H9 (cell line): ENCODE measurements around the gene ARPC1A. TPM values are rescaled to one million over a fixed set of nuclear protein-coding genes. Genes with fewer than 3 reads are reported as not detected.
A peak's percentile ranks its signal among the peaks of the same experiment; 100 is the strongest.

Experiments
- DNase-seq: peaks from one replicate; pipeline ENCODE4 v3.0.0-alpha.2; 2017
- H2AFZ ChIP-seq: one replicate; pipeline ENCODE4 v1.6.1; 2013; ENCODE audit warnings: mild to moderate bottlenecking, low read length, control low read depth, moderate library complexity
- H2AK5ac ChIP-seq: 2 replicates; pipeline ENCODE4 v1.6.1; 2013; ENCODE audit warnings: low read length, control low read depth, mixed read lengths; ENCODE audit not compliant: insufficient read length
- H2BK120ac ChIP-seq: one replicate; pipeline ENCODE4 v1.6.1; 2013; ENCODE audit warnings: low read depth, mild to moderate bottlenecking, low read length, control low read depth, inconsistent platforms; ENCODE audit not compliant: poor library complexity, severe bottlenecking
- H2BK12ac ChIP-seq: 2 replicates; pipeline ENCODE4 v1.6.1; 2013; ENCODE audit warnings: low read length, control low read depth, mixed read lengths, low read depth; ENCODE audit not compliant: insufficient read length
- H2BK15ac ChIP-seq: 2 replicates; pipeline ENCODE4 v1.6.1; 2013; ENCODE audit warnings: low read depth, low read length, control low read depth
- H2BK20ac ChIP-seq: one replicate; pipeline ENCODE4 v1.6.1; 2013; ENCODE audit warnings: low read depth, mild to moderate bottlenecking, low read length, control low read depth, inconsistent platforms; ENCODE audit not compliant: poor library complexity, severe bottlenecking
- H2BK5ac ChIP-seq: 2 replicates; pipeline ENCODE4 v1.6.1; 2013; ENCODE audit warnings: low read length, control low read depth, mixed read lengths; ENCODE audit not compliant: insufficient read length
- H3K14ac ChIP-seq: 2 replicates; pipeline ENCODE4 v1.6.1; 2013; ENCODE audit warnings: low read length, control low read depth; ENCODE audit not compliant: insufficient read depth
- H3K18ac ChIP-seq: 2 replicates; pipeline ENCODE4 v1.6.1; 2013; ENCODE audit warnings: low read depth, mild to moderate bottlenecking, mixed read lengths, low read length, control low read depth; ENCODE audit not compliant: insufficient read length
- H3K23ac ChIP-seq: 2 replicates; pipeline ENCODE4 v1.6.1; 2013; ENCODE audit warnings: low read length, control low read depth, mixed read lengths, low read depth; ENCODE audit not compliant: insufficient read length
- H3K23me2 ChIP-seq: 2 replicates; pipeline ENCODE4 v1.6.1; 2013; ENCODE audit warnings: low read depth, mild to moderate bottlenecking, mixed read lengths, low read length, control low read depth; ENCODE audit not compliant: insufficient read length, poor library complexity, severe bottlenecking
- H3K27ac ChIP-seq: 2 replicates; pipeline ENCODE4 v1.5.1; 2013; ENCODE audit warnings: low read length, control low read depth, mixed read lengths, low read depth; ENCODE audit not compliant: insufficient read length
- H3K27me3 ChIP-seq: 2 replicates; pipeline ENCODE4 v1.6.1; 2013; ENCODE audit warnings: low read length, control low read depth, inconsistent platforms; ENCODE audit not compliant: insufficient read depth
- H3K4ac ChIP-seq: 2 replicates; pipeline ENCODE4 v1.6.1; 2013; ENCODE audit warnings: low read depth, mild to moderate bottlenecking, control low read depth, inconsistent platforms, low read length, moderate library complexity
- H3K4me1 ChIP-seq: 2 replicates; pipeline ENCODE4 v1.6.1; 2013; ENCODE audit warnings: low read length, control low read depth, inconsistent platforms; ENCODE audit not compliant: insufficient read depth
- H3K4me2 ChIP-seq: 2 replicates; pipeline ENCODE4 v1.6.1; 2013; ENCODE audit warnings: low read length, control low read depth, mixed read lengths; ENCODE audit not compliant: insufficient read length, insufficient read depth
- H3K56ac ChIP-seq: 2 replicates; pipeline ENCODE4 v1.6.1; 2013; ENCODE audit warnings: low read depth, mild to moderate bottlenecking, mixed read lengths, low read length, control low read depth; ENCODE audit not compliant: insufficient read length
- H3K79me1 ChIP-seq: 2 replicates; pipeline ENCODE4 v1.6.1; 2013; ENCODE audit warnings: low read depth, mild to moderate bottlenecking, moderate library complexity, low read length, control low read depth, inconsistent platforms; ENCODE audit not compliant: insufficient read depth, poor library complexity, severe bottlenecking
- H3K79me2 ChIP-seq: 2 replicates; pipeline ENCODE4 v1.6.1; 2013; ENCODE audit warnings: low read length, control low read depth, inconsistent platforms; ENCODE audit not compliant: insufficient read depth
- H3K9ac ChIP-seq: 2 replicates; pipeline ENCODE4 v1.6.1; 2013; ENCODE audit warnings: low read length, control low read depth, mixed read lengths; ENCODE audit not compliant: insufficient read length; ENCODE audit errors: extremely low read depth
- H3K9me3 ChIP-seq: one replicate; pipeline ENCODE4 v1.6.1; 2013; ENCODE audit warnings: low read depth, low read length, inconsistent platforms; ENCODE audit not compliant: control insufficient read depth
- H3T11ph ChIP-seq: one replicate; pipeline ENCODE4 v1.6.1; 2013; ENCODE audit warnings: mild to moderate bottlenecking, low read length, control low read depth, inconsistent platforms
- H4K20me1 ChIP-seq: one replicate; pipeline ENCODE4 v1.6.1; 2013; ENCODE audit not compliant: control insufficient read depth, insufficient read length, insufficient read depth
- H4K5ac ChIP-seq: 2 replicates; pipeline ENCODE4 v1.6.1; 2013; ENCODE audit warnings: low read depth, mild to moderate bottlenecking, mixed read lengths, low read length, control low read depth; ENCODE audit not compliant: insufficient read length
- H4K8ac ChIP-seq: replicated peaks from 2 replicates; pipeline ENCODE4 v1.6.1; 2013; ENCODE audit warnings: low read length, control low read depth, mixed read lengths, low read depth; ENCODE audit not compliant: insufficient read length
- H4K91ac ChIP-seq: 2 replicates; pipeline ENCODE4 v1.6.1; 2013; ENCODE audit warnings: low read depth, mild to moderate bottlenecking, moderate library complexity, mixed read lengths, low read length, control low read depth; ENCODE audit not compliant: insufficient read length
- H3K27ac Mint-ChIP-seq, 3 experiments: 2 replicates in 2 of 3; 3 replicates in 1 of 3; pipeline ENCODE4 v1.8.0; 2020 to 2021; ENCODE audit warnings: mixed read lengths in 3 of 3, mild to moderate bottlenecking in 1 of 3, moderate library complexity in 1 of 3
- H3K27me3 Mint-ChIP-seq: 2 replicates; pipeline ENCODE4 v1.8.0; 2021; ENCODE audit warnings: low read depth, mild to moderate bottlenecking, moderate library complexity, mixed read lengths
- H3K36me3 Mint-ChIP-seq, 3 experiments: 2 replicates in 2 of 3; 3 replicates in 1 of 3; pipeline ENCODE4 v1.8.0; 2020 to 2021; ENCODE audit warnings: low read depth in 3 of 3, mixed read lengths in 3 of 3; ENCODE audit not compliant: insufficient read depth in 1 of 3
- H3K4me1 Mint-ChIP-seq, 2 experiments: 2 replicates each; pipeline ENCODE4 v1.8.0; 2020; ENCODE audit warnings: mixed read lengths in 2 of 2
- H3K4me3 Mint-ChIP-seq, 2 experiments: 2 replicates in 1 of 2; 3 replicates in 1 of 2; pipeline ENCODE4 v1.8.0; 2020 to 2021; ENCODE audit warnings: mild to moderate bottlenecking in 2 of 2, mixed read lengths in 2 of 2, moderate library complexity in 1 of 2
- H3K9me3 Mint-ChIP-seq, 2 experiments: 2 replicates in 1 of 2; 3 replicates in 1 of 2; pipeline ENCODE4 v1.8.0; 2020; ENCODE audit warnings: mild to moderate bottlenecking in 2 of 2, mixed read lengths in 2 of 2, moderate library complexity in 1 of 2
- CTCF ChIP-seq: fragments of 200-600 bp; sonication (generic); conservative IDR thresholded peaks from 3 replicates; pipeline ENCODE4 v1.8.0; 2021; ENCODE audit warnings: antibody characterized with exemption, mild to moderate bottlenecking
- WGBS: extraction: QIAGEN DNeasy Blood & Tissue Kit; methylation state at CpG from one replicate; pipeline ENCODE4 v1.1.7; 2013; ENCODE audit warnings: missing lambda C conversion rate, low lambda C conversion rate, mixed read lengths; ENCODE audit not compliant: insufficient read length; ENCODE audit errors: extremely low coverage; 5-methylcytosine and 5-hydroxymethylcytosine counted together
- total RNA-seq: library from RNA; stranded (reverse); gene quantifications from 2 replicates; pipeline ENCODE4 v1.2.1, GENCODE V29; 2021

ARPC1A gene
- total RNA-seq, 1 experiment from 2014 or later: 169 TPM

- Mint-ChIP-seq H3K4me3 (no peak overlapping the region), H3K27me3 (no peaks in the 10 kb centered on the region), H3K36me3 (no peaks in the 10 kb centered on the region), H3K9me3 (no peaks in the 10 kb centered on the region), H3K27ac (peak overlapping the region in 2 of 3 experiments; percentile 8 to 20; a peak in 2 of 7 replicates), H3K4me1 (peaks cover 6% of the 10 kb centered on the region in 2 experiments)
- Histone ChIP-seq H3K27me3 (no peaks in the 10 kb centered on the region), H2BK120ac (no peak overlapping the region), H2AFZ (no peak overlapping the region), H2BK12ac (no peak overlapping the region), H3K4ac (no peak overlapping the region), H2BK15ac (no peak overlapping the region), H3K56ac (no peak overlapping the region), H3K27ac (no peak overlapping the region), H3K23ac (no peak overlapping the region), H3K4me1 (no peaks in the 10 kb centered on the region; the same call in 1 of the 2 replicates), H4K20me1 (no peaks in the 10 kb centered on the region), H3K18ac (no peak overlapping the region), H3K23me2 (no peaks in the 10 kb centered on the region), H3K9ac (no peak overlapping the region), H3T11ph (no peak overlapping the region), H4K91ac (no peak overlapping the region), H4K8ac (no peak overlapping the region), H3K4me2 (no peak overlapping the region), H2AK5ac (no peak overlapping the region), H4K5ac (no peak overlapping the region), H3K79me1 (no peaks in the 10 kb centered on the region), H3K9me3 (no peaks in the 10 kb centered on the region), H2BK5ac (no peak overlapping the region), H3K79me2 (no peaks in the 10 kb centered on the region), H2BK20ac (no peak overlapping the region), H3K14ac (no peak overlapping the region)
- no peak for DNase-seq
- WGBS: no CpG with 5 or more reads among the region's 1 CpG
- no peak for TF ChIP-seq CTCF
These were observed 32.5 kb upstream of the ARPC1A start for GRCh38 chr7:99293167-99293566.
